Measurements from ENCODE around the gene POMGNT1. TPM values are rescaled to one million over a fixed set of nuclear protein-coding genes. Genes with fewer than 3 reads are reported as not detected.

POMGNT1 gene
- total and polyA plus RNA-seq, 10 of the 15 experiments (the other 5 are each of a cell fraction or from before 2014, with no cell fraction given) = 8.6 to 35.2 (median 29.5) TPM

GRCh38 chr1:46191033-46191701 lies 7.1 kb downstream of the POMGNT1 start:
- DNase-seq (ENCODE audit: low read depth, low spot score) = no peak
- Histone ChIP-seq H3K27ac (ENCODE audit: control insufficient read depth, insufficient read depth) (no peak overlapping the region), H3K4me1 (ENCODE audit: control insufficient read depth, insufficient read depth, low read length) (no peaks in the 10 kb centered on the region; the same call in 1 of the 2 replicates), H3K36me3 (ENCODE audit: control insufficient read depth in 2 of 2, insufficient read depth in 2 of 2, low read length in 1 of 2) (peaks cover 5 to 7% of the 10 kb centered on the region in 2 experiments; a peak in 3 of 4 replicates), H2AFZ (ENCODE audit: control insufficient read depth, low read depth, low read length) (no peak overlapping the region), H3K9me3 (replicated peaks; ENCODE audit: control insufficient read depth, insufficient read depth, low read length) (no peaks in the 10 kb centered on the region), H3K4me3 (no peak overlapping the region), H3K27me3 (replicated peaks in 1 of 2; ENCODE audit: control insufficient read depth in 2 of 2, insufficient read depth in 2 of 2, low read length in 1 of 2) (no peaks in the 10 kb centered on the region), H3K79me2 (ENCODE audit: control insufficient read depth, insufficient read depth, low read length) (no peaks in the 10 kb centered on the region), H3K9ac (ENCODE audit: control insufficient read depth, insufficient read depth, low read length) (no peak overlapping the region), H3K4me2 (ENCODE audit: control insufficient read depth, insufficient read depth) (no peak overlapping the region), H4K20me1 (ENCODE audit: control insufficient read depth, insufficient read depth) (no peaks in the 10 kb centered on the region)
- FAIRE-seq = no peak
- no peak for TF ChIP-seq STAT3 (IDR thresholded peaks at IDR 0.05; ENCODE audit: low read depth, low read length)
- no peak for TF ChIP-seq SPI1 (IDR thresholded peaks at IDR 0.05; ENCODE audit: borderline replicate concordance, insufficient read depth, low read depth, low read length)
- TF ChIP-seq ZNF622 (IDR thresholded peaks at IDR 0.05) = no peak
- TF ChIP-seq, protein P1, sequence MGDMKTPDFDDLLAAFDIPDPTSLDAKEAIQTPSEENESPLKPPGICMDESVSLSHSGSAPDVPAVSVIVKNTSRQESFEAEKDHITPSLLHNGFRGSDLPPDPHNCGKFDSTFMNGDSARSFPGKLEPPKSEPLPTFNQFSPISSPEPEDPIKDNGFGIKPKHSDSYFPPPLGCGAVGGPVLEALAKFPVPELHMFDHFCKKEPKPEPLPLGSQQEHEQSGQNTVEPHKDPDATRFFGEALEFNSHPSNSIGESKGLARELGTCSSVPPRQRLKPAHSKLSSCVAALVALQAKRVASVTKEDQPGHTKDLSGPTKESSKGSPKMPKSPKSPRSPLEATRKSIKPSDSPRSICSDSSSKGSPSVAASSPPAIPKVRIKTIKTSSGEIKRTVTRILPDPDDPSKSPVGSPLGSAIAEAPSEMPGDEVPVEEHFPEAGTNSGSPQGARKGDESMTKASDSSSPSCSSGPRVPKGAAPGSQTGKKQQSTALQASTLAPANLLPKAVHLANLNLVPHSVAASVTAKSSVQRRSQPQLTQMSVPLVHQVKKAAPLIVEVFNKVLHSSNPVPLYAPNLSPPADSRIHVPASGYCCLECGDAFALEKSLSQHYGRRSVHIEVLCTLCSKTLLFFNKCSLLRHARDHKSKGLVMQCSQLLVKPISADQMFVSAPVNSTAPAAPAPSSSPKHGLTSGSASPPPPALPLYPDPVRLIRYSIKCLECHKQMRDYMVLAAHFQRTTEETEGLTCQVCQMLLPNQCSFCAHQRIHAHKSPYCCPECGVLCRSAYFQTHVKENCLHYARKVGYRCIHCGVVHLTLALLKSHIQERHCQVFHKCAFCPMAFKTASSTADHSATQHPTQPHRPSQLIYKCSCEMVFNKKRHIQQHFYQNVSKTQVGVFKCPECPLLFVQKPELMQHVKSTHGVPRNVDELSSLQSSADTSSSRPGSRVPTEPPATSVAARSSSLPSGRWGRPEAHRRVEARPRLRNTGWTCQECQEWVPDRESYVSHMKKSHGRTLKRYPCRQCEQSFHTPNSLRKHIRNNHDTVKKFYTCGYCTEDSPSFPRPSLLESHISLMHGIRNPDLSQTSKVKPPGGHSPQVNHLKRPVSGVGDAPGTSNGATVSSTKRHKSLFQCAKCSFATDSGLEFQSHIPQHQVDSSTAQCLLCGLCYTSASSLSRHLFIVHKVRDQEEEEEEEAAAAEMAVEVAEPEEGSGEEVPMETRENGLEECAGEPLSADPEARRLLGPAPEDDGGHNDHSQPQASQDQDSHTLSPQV (IDR thresholded peaks at IDR 0.05) = no peak
- TF ChIP-seq RELA (IDR thresholded peaks at IDR 0.05; ENCODE audit: borderline replicate concordance, partially characterized antibody) = no peak
- TF ChIP-seq, protein P2, sequence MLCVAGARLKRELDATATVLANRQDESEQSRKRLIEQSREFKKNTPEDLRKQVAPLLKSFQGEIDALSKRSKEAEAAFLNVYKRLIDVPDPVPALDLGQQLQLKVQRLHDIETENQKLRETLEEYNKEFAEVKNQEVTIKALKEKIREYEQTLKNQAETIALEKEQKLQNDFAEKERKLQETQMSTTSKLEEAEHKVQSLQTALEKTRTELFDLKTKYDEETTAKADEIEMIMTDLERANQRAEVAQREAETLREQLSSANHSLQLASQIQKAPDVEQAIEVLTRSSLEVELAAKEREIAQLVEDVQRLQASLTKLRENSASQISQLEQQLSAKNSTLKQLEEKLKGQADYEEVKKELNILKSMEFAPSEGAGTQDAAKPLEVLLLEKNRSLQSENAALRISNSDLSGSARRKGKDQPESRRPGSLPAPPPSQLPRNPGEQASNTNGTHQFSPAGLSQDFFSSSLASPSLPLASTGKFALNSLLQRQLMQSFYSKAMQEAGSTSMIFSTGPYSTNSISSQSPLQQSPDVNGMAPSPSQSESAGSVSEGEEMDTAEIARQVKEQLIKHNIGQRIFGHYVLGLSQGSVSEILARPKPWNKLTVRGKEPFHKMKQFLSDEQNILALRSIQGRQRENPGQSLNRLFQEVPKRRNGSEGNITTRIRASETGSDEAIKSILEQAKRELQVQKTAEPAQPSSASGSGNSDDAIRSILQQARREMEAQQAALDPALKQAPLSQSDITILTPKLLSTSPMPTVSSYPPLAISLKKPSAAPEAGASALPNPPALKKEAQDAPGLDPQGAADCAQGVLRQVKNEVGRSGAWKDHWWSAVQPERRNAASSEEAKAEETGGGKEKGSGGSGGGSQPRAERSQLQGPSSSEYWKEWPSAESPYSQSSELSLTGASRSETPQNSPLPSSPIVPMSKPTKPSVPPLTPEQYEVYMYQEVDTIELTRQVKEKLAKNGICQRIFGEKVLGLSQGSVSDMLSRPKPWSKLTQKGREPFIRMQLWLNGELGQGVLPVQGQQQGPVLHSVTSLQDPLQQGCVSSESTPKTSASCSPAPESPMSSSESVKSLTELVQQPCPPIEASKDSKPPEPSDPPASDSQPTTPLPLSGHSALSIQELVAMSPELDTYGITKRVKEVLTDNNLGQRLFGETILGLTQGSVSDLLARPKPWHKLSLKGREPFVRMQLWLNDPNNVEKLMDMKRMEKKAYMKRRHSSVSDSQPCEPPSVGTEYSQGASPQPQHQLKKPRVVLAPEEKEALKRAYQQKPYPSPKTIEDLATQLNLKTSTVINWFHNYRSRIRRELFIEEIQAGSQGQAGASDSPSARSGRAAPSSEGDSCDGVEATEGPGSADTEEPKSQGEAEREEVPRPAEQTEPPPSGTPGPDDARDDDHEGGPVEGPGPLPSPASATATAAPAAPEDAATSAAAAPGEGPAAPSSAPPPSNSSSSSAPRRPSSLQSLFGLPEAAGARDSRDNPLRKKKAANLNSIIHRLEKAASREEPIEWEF (IDR thresholded peaks at IDR 0.05; ENCODE audit: insufficient replicate concordance, low read depth, low read length) = no peak
- no peak for TF ChIP-seq RCOR1 (conservative IDR thresholded peaks at IDR 0.05; ENCODE audit: low read depth, low read length)
- TF ChIP-seq MYB (IDR thresholded peaks at IDR 0.05; ENCODE audit: borderline replicate concordance, low read depth, low read length) = no peak
- no peak for TF ChIP-seq HDAC2 (IDR thresholded peaks at IDR 0.05)
- no peak for TF ChIP-seq IKZF1 (conservative IDR thresholded peaks at IDR 0.05)
- in situ Hi-C loops (cut with MboI) (no loop called here), intact Hi-C loops (cut with micrococcal nuclease; ENCODE audit: unreplicated experiment) (no loop called here)
- POLR2A ChIA-PET = interaction anchor here (0.6 kb wide), 1 partner anchor 688 kb away, joined by 4 read pairs; no protein-coding TSS in a partner anchor
- no peak for ATAC-seq
- WGBS (ENCODE audit: insufficient coverage, insufficient replicate concordance, low lambda C conversion rate, missing lambda C conversion rate) = 91% methylated on average over 8 of the region's 9 CpGs
- CTCF ChIA-PET = interaction anchor here (1.4 to 1.5 kb wide), 2 partner anchors 10 to 32 kb away, joined by 4 read pairs; no protein-coding TSS in a partner anchor
- SMC1A ChIA-PET (ENCODE audit: uncharacterized antibody, unreplicated experiment) = no interaction called here
- BruUV-seq (replicated peaks) = no TSS peak
- RAD21 ChIA-PET (ENCODE audit: unreplicated experiment) = no interaction called here
